Activated naive CD4-positive, alpha-beta T cell treated with anti-CD3 and anti-CD28 coated beads, Interleukin-2, amount 50 U/mL, for 72 hours (primary cell): Measurements from ENCODE around the gene DEXI. TPM values are rescaled to one million over a fixed set of nuclear protein-coding genes. Genes with fewer than 3 reads are reported as not detected.
"Not testable (repeated sequence)": the region's sequence is repeated elsewhere in the genome, so short reads cannot be mapped to it uniquely, and the experiment has no call there.

ENCODE experiments used
- ATAC-seq, 2 donors: fragments of 150-1000 bp; cut with Tn5 transposase; 2 replicates each; pipeline ENCODE4 v1.10.0; 2021; ENCODE audit warnings: mild to moderate bottlenecking in 2 of 2, moderate library complexity in 2 of 2
- DNase-seq, 2 donors: peaks; one replicate each; pipeline ENCODE4 v3.0.0; 2021 to 2022; ENCODE audit warnings: low spot score in 2 of 2
- H3K27ac Mint-ChIP-seq, 2 donors: one replicate each; pipeline ENCODE4 v1.8.0; 2022; ENCODE audit warnings: mild to moderate bottlenecking in 2 of 2, mixed read lengths in 2 of 2
- H3K36me3 Mint-ChIP-seq, 2 donors: one replicate each; pipeline ENCODE4 v1.8.0; 2022; ENCODE audit warnings: mixed read lengths in 2 of 2
- H3K9me3 Mint-ChIP-seq, 2 donors: one replicate each; pipeline ENCODE4 v1.8.0; 2022; ENCODE audit warnings: mixed read lengths in 2 of 2
- total RNA-seq, 2 donors: library from RNA; stranded (reverse); gene quantifications; one replicate each; pipeline ENCODE4 v1.2.3, GENCODE V29; 2022

DEXI gene
- total RNA-seq, 2 donors from 2014 or later: 17.1 to 30.2 TPM

GRCh38 chr16:10972819-10973464 lies 30.7 kb upstream of the DEXI start:
- H3K9me3 Mint-ChIP-seq: no peaks in the 10 kb centered on the region
- H3K36me3 Mint-ChIP-seq: peaks cover 20 to 29% of the 10 kb centered on the region in 2 donors
- DNase-seq (no peak), ATAC-seq (peak in 1 of 2 donors; percentile 37)
- H3K27ac Mint-ChIP-seq: peak overlapping the region in 1 of 2 donors; percentile 53

- Mint-ChIP-seq H3K36me3 (peaks cover 18 to 23% of the 10 kb centered on the region in 2 donors), H3K9me3 (no peaks in the 10 kb centered on the region), H3K27ac (peak overlapping the region; percentile 2 to 53)
- DNase-seq (no peak), ATAC-seq (no peak)
These were observed 30.0 kb upstream of the DEXI start for GRCh38 chr16:10972108-10972818.

DNA sequence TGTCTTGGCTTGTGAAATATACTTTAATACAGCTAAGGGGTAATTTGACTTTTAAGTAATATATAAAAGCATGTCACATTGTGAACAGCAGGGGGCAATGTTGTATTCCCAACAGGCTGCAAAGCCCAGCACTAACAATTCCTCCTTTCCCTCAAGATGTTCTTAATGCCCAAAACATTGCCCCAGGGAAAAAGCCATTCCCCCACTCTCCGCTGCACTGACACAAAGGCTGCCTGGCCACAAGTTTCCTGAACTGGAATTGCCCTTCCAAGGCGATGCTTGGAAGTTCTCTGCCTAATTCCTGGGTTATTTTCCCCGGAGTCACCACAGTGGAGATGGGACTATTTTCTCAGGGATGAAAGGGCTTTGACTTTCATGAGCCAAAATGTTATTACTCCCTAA lies 29.3 kb upstream of the DEXI start:
- peak overlapping the region in 1 of 2 donors; percentile 53 for H3K27ac Mint-ChIP-seq
- H3K36me3 Mint-ChIP-seq: peaks cover 18 to 21% of the 10 kb centered on the region in 2 donors
- no peaks in the 10 kb centered on the region for H3K9me3 Mint-ChIP-seq
- ATAC-seq (no peak), DNase-seq (no peak)

DNA sequence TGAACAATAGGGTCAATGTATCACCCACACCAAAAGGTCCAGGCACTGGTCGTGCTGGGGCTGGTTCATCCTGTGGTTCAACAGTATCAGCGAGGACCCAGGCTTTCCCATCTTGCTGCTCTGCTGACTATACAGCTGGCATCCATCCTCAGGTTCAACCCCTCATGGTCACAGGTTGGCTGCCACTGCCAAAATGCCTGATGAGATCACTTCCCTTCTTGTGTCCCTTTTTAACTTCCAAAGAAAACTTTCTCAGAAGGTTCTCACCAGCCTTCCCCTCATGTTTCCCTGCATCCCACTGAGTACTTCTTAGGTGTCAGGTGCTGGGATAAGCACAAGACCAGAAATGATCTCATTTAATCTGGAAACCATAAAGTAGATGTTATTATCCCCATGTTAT lies 27.8 kb upstream of the DEXI start:
- H3K9me3 Mint-ChIP-seq: peaks cover 0 to 8% of the 10 kb centered on the region in 2 donors
- no peak overlapping the region for H3K27ac Mint-ChIP-seq
- no peak for DNase-seq
- ATAC-seq: no peak
- H3K36me3 Mint-ChIP-seq: peaks cover 18 to 31% of the 10 kb centered on the region in 2 donors

GRCh38 chr16:10969615-10970014 lies 27.3 kb upstream of the DEXI start:
- ATAC-seq: no peak
- Mint-ChIP-seq H3K9me3 (peaks cover 0 to 8% of the 10 kb centered on the region in 2 donors), H3K36me3 (peaks cover 16 to 29% of the 10 kb centered on the region in 2 donors)

GRCh38 chr16:10968498-10968897 lies 26.2 kb upstream of the DEXI start:
- Mint-ChIP-seq H3K9me3 (peaks cover 0 to 8% of the 10 kb centered on the region in 2 donors), H3K36me3 (peaks cover 13 to 26% of the 10 kb centered on the region in 2 donors), H3K27ac (peak overlapping the region in 1 of 2 donors; percentile 72)

More at GRCh38 chr16:10969615-10970014, 27.3 kb upstream of the DEXI start:
- no peak overlapping the region for H3K27ac Mint-ChIP-seq
- no peak for DNase-seq

DNA sequence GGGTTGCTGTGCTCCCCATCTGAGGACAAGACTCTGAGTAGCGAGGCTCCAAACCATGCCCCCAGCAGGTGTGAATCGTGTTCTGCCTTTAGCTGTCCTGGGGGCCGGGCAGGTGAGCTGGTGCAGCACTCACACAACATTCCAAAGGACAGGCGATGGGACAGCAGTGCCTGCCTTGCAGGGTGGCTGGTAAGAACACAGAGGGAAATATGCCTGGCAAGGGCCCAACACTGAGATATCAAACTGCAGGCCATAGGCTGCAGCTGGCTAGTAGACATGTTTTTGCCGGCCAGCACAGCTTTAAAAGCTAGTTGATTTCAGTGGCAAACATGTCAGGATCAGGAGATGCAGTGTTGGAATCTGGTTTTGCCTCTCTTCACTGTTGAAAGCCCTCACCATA lies 25.7 kb upstream of the DEXI start:
- no peak overlapping the region for H3K27ac Mint-ChIP-seq
- ATAC-seq (no peak), DNase-seq (no peak)
- peaks cover 0 to 8% of the 10 kb centered on the region in 2 donors for H3K9me3 Mint-ChIP-seq
- H3K36me3 Mint-ChIP-seq: peaks cover 14 to 27% of the 10 kb centered on the region in 2 donors

More at GRCh38 chr16:10968498-10968897, 26.2 kb upstream of the DEXI start:
- no peak for ATAC-seq
- no peak for DNase-seq

GRCh38 chr16:10966559-10966958 lies 24.3 kb upstream of the DEXI start:
- ATAC-seq: peak; percentile 1 to 31
- DNase-seq, H3K9me3 Mint-ChIP-seq: not testable (repeated sequence)
- Mint-ChIP-seq H3K27ac (peak overlapping the region; percentile 98 to 99), H3K36me3 (peaks cover 18 to 31% of the 10 kb centered on the region in 2 donors)

DNA sequence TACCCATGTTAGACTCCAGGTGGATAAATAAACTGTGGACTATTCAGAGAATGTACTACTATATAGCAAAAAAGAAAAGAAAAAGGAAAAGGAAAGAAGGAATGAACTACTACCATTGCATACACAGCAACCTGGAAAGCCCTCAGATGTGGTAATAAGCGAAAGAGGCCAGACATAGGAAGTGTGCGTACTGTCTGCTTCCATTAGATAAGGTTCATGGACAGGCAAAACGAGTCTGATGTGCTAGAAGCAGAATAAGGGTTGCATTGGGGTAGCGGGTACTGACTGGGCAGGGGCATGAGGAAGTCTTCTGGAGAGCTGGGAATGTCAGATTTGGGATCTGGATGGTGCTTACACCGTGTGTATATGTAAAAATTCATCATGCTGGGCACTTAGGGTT lies 23.9 kb upstream of the DEXI start:
- Mint-ChIP-seq H3K36me3 (peaks cover 17 to 31% of the 10 kb centered on the region in 2 donors), H3K27ac (peak overlapping the region; percentile 98 to 99), H3K9me3 (peaks cover 0 to 8% of the 10 kb centered on the region in 2 donors)
- ATAC-seq (no peak), DNase-seq (no peak)

DNA sequence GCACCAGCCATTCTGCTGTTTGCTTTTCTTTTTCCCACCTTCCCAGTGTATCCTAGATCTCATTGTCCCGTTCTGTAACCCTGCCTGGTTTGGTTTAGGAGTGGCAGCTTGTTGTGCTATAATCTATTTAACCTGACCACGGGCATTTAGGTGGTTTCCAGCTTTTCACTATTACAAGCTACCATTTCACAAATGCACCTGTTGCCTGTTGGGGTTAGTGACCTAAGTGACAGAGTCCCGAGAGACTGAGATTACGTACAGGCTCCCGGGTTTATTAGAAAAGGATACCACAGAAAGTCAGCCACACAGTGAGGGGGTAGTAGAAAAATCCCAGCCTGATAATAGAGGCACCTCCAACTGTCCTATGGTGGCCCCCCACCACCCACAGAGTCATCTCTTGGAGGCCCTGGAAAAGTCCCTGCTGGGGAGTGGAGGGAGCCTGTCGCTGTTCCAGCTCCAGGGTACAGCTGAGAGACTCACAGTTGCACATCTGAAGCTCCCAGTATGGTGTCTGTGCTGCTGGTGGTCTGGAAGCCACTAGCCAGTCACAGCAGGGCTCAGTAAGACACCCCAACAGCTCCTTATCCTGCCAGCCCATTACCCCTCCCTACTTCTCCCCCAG lies 23.3 kb upstream of the DEXI start:
- peaks cover 13 to 31% of the 10 kb centered on the region in 2 donors for H3K36me3 Mint-ChIP-seq
- ATAC-seq: peak; percentile 47 to 60
- peaks cover 0 to 8% of the 10 kb centered on the region in 2 donors for H3K9me3 Mint-ChIP-seq
- H3K27ac Mint-ChIP-seq: peak overlapping the region; percentile 98 to 99
- no peak for DNase-seq

GRCh38 chr16:10964891-10965326 lies 22.6 kb upstream of the DEXI start:
- H3K9me3 Mint-ChIP-seq: peaks cover 0 to 8% of the 10 kb centered on the region in 2 donors
- H3K27ac Mint-ChIP-seq: peak overlapping the region; percentile 98 to 99
- H3K36me3 Mint-ChIP-seq: peaks cover 13 to 31% of the 10 kb centered on the region in 2 donors
- ATAC-seq: peak; percentile 76 to 85
- no peak for DNase-seq

GRCh38 chr16:10964039-10964890 lies 22.0 kb upstream of the DEXI start:
- ATAC-seq: peak; percentile 55 to 64
- DNase-seq: peak; percentile 88 to 91
- peaks cover 13 to 31% of the 10 kb centered on the region in 2 donors for H3K36me3 Mint-ChIP-seq

DNA sequence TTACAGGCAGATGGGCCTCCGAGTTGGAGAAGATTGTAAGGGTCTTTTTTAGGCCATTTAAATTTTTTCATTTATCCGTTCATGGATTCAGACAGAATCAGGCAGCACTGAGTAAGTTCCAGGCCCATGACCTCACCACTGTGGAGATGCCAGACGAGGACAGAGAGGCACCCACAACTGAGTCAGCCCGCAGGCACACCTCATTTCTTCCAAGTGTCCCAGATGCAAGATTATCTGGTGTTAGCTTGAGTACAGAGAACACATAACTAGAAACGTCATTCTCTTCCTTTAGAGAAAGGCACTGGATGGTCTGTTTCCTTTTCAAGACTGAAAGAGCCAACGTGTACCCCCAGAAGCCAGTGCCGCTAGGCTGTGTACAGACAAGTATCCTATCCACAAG lies 19.0 kb upstream of the DEXI start:
- peaks cover 13 to 20% of the 10 kb centered on the region in 2 donors for H3K36me3 Mint-ChIP-seq
- H3K27ac Mint-ChIP-seq: peak overlapping the region in 1 of 2 donors; percentile 65
- H3K9me3 Mint-ChIP-seq: peaks cover 0 to 5% of the 10 kb centered on the region in 2 donors
- ATAC-seq: peak in 1 of 2 donors; percentile 9
- no peak for DNase-seq

More at GRCh38 chr16:10964039-10964890, 22.0 kb upstream of the DEXI start:
- Mint-ChIP-seq H3K27ac (peak overlapping the region; percentile 98 to 99), H3K9me3 (peaks cover 0 to 8% of the 10 kb centered on the region in 2 donors)

- no peak overlapping the region for H3K27ac Mint-ChIP-seq
- no peaks in the 10 kb centered on the region for H3K9me3 Mint-ChIP-seq
- ATAC-seq: no peak
- DNase-seq: no peak
- peaks cover 13% of the 10 kb centered on the region in 2 donors for H3K36me3 Mint-ChIP-seq
These were observed 16.9 kb upstream of the DEXI start for GRCh38 chr16:10959161-10959560.

GRCh38 chr16:10957771-10958482 lies 15.7 kb upstream of the DEXI start:
- peak overlapping the region; percentile 59 to 87 for H3K27ac Mint-ChIP-seq
- DNase-seq: no peak
- peak; percentile 73 to 88 for ATAC-seq
- no peaks in the 10 kb centered on the region for H3K9me3 Mint-ChIP-seq
- peaks cover 7% of the 10 kb centered on the region in 2 donors for H3K36me3 Mint-ChIP-seq
